ENCODE data around the gene PTPDC1.

DNA sequence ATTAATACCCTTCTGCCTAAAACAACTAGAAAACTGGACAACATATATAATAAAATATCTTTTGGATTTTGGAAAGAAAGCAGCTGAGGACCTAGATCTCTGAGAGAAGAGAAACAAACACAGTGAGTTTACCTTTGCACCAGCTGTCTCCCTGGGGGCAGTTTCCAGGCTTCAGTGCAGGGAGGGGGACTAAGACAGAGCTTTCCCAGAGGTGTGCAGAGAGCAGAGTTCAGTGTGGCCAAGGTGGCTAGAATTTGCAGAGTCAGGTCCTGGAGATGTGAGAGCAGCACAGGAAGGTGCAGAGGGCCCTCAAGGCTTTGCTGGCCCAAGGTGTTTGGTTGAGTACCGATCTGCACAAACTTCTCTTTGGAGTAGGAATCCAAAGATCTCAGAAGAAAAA, 26.3 kb upstream of the PTPDC1 start:
- TF ChIP-seq, protein P1, sequence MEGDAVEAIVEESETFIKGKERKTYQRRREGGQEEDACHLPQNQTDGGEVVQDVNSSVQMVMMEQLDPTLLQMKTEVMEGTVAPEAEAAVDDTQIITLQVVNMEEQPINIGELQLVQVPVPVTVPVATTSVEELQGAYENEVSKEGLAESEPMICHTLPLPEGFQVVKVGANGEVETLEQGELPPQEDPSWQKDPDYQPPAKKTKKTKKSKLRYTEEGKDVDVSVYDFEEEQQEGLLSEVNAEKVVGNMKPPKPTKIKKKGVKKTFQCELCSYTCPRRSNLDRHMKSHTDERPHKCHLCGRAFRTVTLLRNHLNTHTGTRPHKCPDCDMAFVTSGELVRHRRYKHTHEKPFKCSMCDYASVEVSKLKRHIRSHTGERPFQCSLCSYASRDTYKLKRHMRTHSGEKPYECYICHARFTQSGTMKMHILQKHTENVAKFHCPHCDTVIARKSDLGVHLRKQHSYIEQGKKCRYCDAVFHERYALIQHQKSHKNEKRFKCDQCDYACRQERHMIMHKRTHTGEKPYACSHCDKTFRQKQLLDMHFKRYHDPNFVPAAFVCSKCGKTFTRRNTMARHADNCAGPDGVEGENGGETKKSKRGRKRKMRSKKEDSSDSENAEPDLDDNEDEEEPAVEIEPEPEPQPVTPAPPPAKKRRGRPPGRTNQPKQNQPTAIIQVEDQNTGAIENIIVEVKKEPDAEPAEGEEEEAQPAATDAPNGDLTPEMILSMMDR (IDR thresholded peaks at IDR 0.05; ENCODE audit: low read depth, low read length, missing input control): no peak
- TF ChIP-seq, protein P2, sequence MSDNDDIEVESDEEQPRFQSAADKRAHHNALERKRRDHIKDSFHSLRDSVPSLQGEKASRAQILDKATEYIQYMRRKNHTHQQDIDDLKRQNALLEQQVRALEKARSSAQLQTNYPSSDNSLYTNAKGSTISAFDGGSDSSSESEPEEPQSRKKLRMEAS (IDR thresholded peaks at IDR 0.05): no peak
- TF ChIP-seq GABPA (IDR thresholded peaks at IDR 0.05 in 1 of 2, conservative IDR thresholded peaks at IDR 0.05 in 1 of 2) (no peak), REST (IDR thresholded peaks at IDR 0.05) (no peak), SP1 (IDR thresholded peaks at IDR 0.05) (no peak), JUND (IDR thresholded peaks at IDR 0.05) (no peak), RAD21 (IDR thresholded peaks at IDR 0.05) (no peak), YY1 (IDR thresholded peaks at IDR 0.05) (no peak), TAF1 (conservative IDR thresholded peaks at IDR 0.05) (no peak), EGR1 (IDR thresholded peaks at IDR 0.05; ENCODE audit: low read depth in 2 of 2) (no peak)
